HepG2 (cell line): Measurements from ENCODE around the gene RBCK1. TPM values are rescaled to one million over a fixed set of nuclear protein-coding genes. Genes with fewer than 3 reads are reported as not detected.
A peak's percentile ranks its signal among the peaks of the same experiment; 100 is the strongest.

Experiments
- CAMTA2 ChIP-seq: sonication (generic); formaldehyde crosslinking; IDR thresholded peaks from 2 replicates; pipeline ENCODE4 v1.4.0; 2020; ENCODE audit warnings: mild to moderate bottlenecking, missing genetic modification reagents, borderline replicate concordance
- ELF4 ChIP-seq: sonication (generic); formaldehyde crosslinking; IDR thresholded peaks from 2 replicates; pipeline ENCODE4 v1.5.0; 2020; ENCODE audit warnings: missing genetic modification reagents, mild to moderate bottlenecking, moderate library complexity, borderline replicate concordance
- FOSL2 ChIP-seq: sonication (generic); formaldehyde crosslinking; IDR thresholded peaks from 2 replicates; pipeline ENCODE4 v1.4.0; 2020; ENCODE audit warnings: missing genetic modification reagents
- GATAD1 ChIP-seq: IDR thresholded peaks from 2 replicates; pipeline ENCODE4 v1.6.1; 2016; ENCODE audit warnings: missing genetic modification reagents, missing compliant biosample characterization
- HMG20A ChIP-seq: IDR thresholded peaks from 2 replicates; pipeline ENCODE4 v1.6.1; 2016; ENCODE audit warnings: borderline replicate concordance
- KDM4B ChIP-seq: sonication (generic); formaldehyde crosslinking; IDR thresholded peaks from 2 replicates; pipeline ENCODE4 v1.4.0; 2020; ENCODE audit warnings: missing genetic modification reagents
- KDM5A ChIP-seq: fragments of 200-600 bp; sonication (generic); IDR thresholded peaks from 2 replicates; pipeline ENCODE4 v1.7.0; 2018; ENCODE audit warnings: antibody characterized with exemption, mild to moderate bottlenecking, low read length, borderline replicate concordance
- MZF1 ChIP-seq: sonication (generic); formaldehyde crosslinking; IDR thresholded peaks from 2 replicates; pipeline ENCODE4 v1.8.1; 2023; ENCODE audit warnings: mild to moderate bottlenecking, missing genetic modification reagents, borderline replicate concordance
- NCOR1 ChIP-seq: fragments of 200-600 bp; sonication (generic); IDR thresholded peaks from 2 replicates; pipeline ENCODE4 v1.7.0; 2017; ENCODE audit warnings: antibody characterized with exemption, low read length, borderline replicate concordance
- NR2C2 ChIP-seq: sonication (generic); formaldehyde crosslinking; IDR thresholded peaks from 2 replicates; pipeline ENCODE4 v1.4.0; 2020; ENCODE audit warnings: missing genetic modification reagents, mild to moderate bottlenecking, moderate library complexity, borderline replicate concordance
- NR3C1 ChIP-seq: sonication (generic); formaldehyde crosslinking; IDR thresholded peaks from 2 replicates; pipeline ENCODE4 v1.4.0; 2020; ENCODE audit warnings: missing genetic modification reagents
- PAXIP1 ChIP-seq: sonication (generic); formaldehyde crosslinking; conservative IDR thresholded peaks from 2 replicates; pipeline ENCODE4 v1.4.0; 2020; ENCODE audit warnings: mild to moderate bottlenecking, missing genetic modification reagents, moderate library complexity
- PCBP2 ChIP-seq: fragments of 200-400 bp; formaldehyde crosslinking; optimal IDR thresholded peaks from 2 replicates; pipeline ENCODE3; 2018; ENCODE audit warnings: low read length, low read depth; ENCODE audit not compliant: poor library complexity, severe bottlenecking
- RARA ChIP-seq: IDR thresholded peaks from 2 replicates; pipeline ENCODE4 v1.6.1; 2016; ENCODE audit warnings: missing genetic modification reagents, missing compliant biosample characterization
- SALL1 ChIP-seq: sonication (generic); formaldehyde crosslinking; IDR thresholded peaks from 2 replicates; pipeline ENCODE4 v1.8.0; 2022; ENCODE audit warnings: mild to moderate bottlenecking, missing genetic modification reagents
- SOX6 ChIP-seq, 2 experiments: fragments of 450-650 bp in 1 of 2; sonication (generic) in 1 of 2; formaldehyde crosslinking in 1 of 2; IDR thresholded peaks; 2 replicates each; pipeline versions ENCODE4 v1.4.0 to v1.6.1; 2017 to 2020; ENCODE audit warnings: antibody characterized with exemption in 1 of 2, mild to moderate bottlenecking in 1 of 2, missing genetic modification reagents in 1 of 2
- TGIF2 ChIP-seq: IDR thresholded peaks from 2 replicates; pipeline ENCODE4 v1.6.1; 2016; ENCODE audit warnings: control low read depth, missing compliant biosample characterization
- U2AF2 ChIP-seq: fragments of 200-400 bp; formaldehyde crosslinking; IDR thresholded peaks from 2 replicates; pipeline ENCODE4 v1.6.1; 2017; ENCODE audit warnings: low read depth, mild to moderate bottlenecking, low read length
- ZC3H13 ChIP-seq: sonication (generic); formaldehyde crosslinking; IDR thresholded peaks from 2 replicates; pipeline ENCODE4 v1.8.1; 2023; ENCODE audit warnings: mild to moderate bottlenecking, missing genetic modification reagents, moderate library complexity
- ZC3H4 ChIP-seq: sonication (generic); formaldehyde crosslinking; IDR thresholded peaks from 2 replicates; pipeline ENCODE4 v1.4.0; 2020; ENCODE audit warnings: missing genetic modification reagents, borderline replicate concordance
- ZNF207 ChIP-seq: fragments of 450-650 bp; IDR thresholded peaks from 2 replicates; pipeline ENCODE4 v1.6.1; 2016; ENCODE audit warnings: antibody characterized with exemption, borderline replicate concordance
- ZNF230 ChIP-seq: sonication (generic); formaldehyde crosslinking; IDR thresholded peaks from 2 replicates; pipeline ENCODE4 v1.4.0; 2020; ENCODE audit warnings: mild to moderate bottlenecking, missing genetic modification reagents
- ZNF251 ChIP-seq: sonication (generic); formaldehyde crosslinking; IDR thresholded peaks from 2 replicates; pipeline ENCODE4 v1.9.0; 2021; ENCODE audit warnings: mild to moderate bottlenecking, missing genetic modification reagents
- ZNF274 ChIP-seq: sonication (generic); formaldehyde crosslinking; IDR thresholded peaks from 2 replicates; pipeline ENCODE4 v1.5.1; 2020; ENCODE audit warnings: mild to moderate bottlenecking, missing genetic modification reagents
- ZNF577 ChIP-seq: sonication (generic); formaldehyde crosslinking; IDR thresholded peaks from 2 replicates; pipeline ENCODE4 v1.4.0; 2020; ENCODE audit warnings: mild to moderate bottlenecking, low read depth, missing genetic modification reagents, borderline replicate concordance
- ZNF678 ChIP-seq: sonication (generic); formaldehyde crosslinking; IDR thresholded peaks from 2 replicates; pipeline ENCODE4 v1.4.0; 2020; ENCODE audit warnings: mild to moderate bottlenecking, missing genetic modification reagents
- ZNF770 ChIP-seq: sonication (generic); formaldehyde crosslinking; IDR thresholded peaks from 2 replicates; pipeline ENCODE4 v1.5.0; 2020; ENCODE audit warnings: mild to moderate bottlenecking, missing genetic modification reagents
- ZSCAN31 ChIP-seq: sonication (generic); formaldehyde crosslinking; IDR thresholded peaks from 2 replicates; pipeline ENCODE4 v1.5.0; 2020; ENCODE audit warnings: low read depth, mild to moderate bottlenecking, missing genetic modification reagents
- polyA plus RNA-seq, 8 experiments: library from polyadenylated mRNA; depleted of rRNA in 3 of 8; stranded (reverse) in 7 of 8; unstranded in 1 of 8; fragments of >200 nt; fragmentation: Illumina TruSeq in 4 of 8; extraction: Trizol in 4 of 8; gene quantifications; 2 replicates each; pipeline versions ENCODE4 v1.2.1 to v1.2.3, GENCODE V29; 2011 to 2016; ENCODE audit warnings: low read depth in 4 of 8, missing spikeins in 1 of 8, mixed read lengths in 1 of 8; ENCODE audit not compliant: insufficient read depth in 1 of 8
- total RNA-seq, 5 experiments: library from RNA; depleted of rRNA; stranded (reverse); fragments of >200 nt; fragmentation: Illumina TruSeq; extraction: Trizol; gene quantifications; 2 replicates each; pipeline ENCODE4 v1.2.3, GENCODE V29; 2016; ENCODE audit warnings: low read depth in 1 of 5

Gene RBCK1
- total and polyA plus RNA-seq, 2 of the 13 experiments (the other 11 are each of a cell fraction or from before 2014, with no cell fraction given) = 149 to 215 TPM

- TF ChIP-seq PCBP2 = no peak
- no peak for TF ChIP-seq SOX6 (IDR thresholded peaks at IDR 0.05)
- TF ChIP-seq SOX6 (CRISPR knock-in tag; IDR thresholded peaks at IDR 0.05) = peak; percentile 25; the same call in 1 of the 2 replicates
- TF ChIP-seq RARA = no peak
- no peak for TF ChIP-seq KDM4B (CRISPR knock-in tag)
- TF ChIP-seq SALL1 (CRISPR knock-in tag) = 0 out of 2 replicates have a peak, but pooled peaks have one; percentile 19
- no peak for TF ChIP-seq KDM5A
- TF ChIP-seq HMG20A (CRISPR knock-in tag) = no peak
- no peak for TF ChIP-seq ZNF230
- no peak for TF ChIP-seq NCOR1
- no peak for TF ChIP-seq ZC3H4 (CRISPR knock-in tag)
- no peak for TF ChIP-seq ZNF678 (CRISPR knock-in tag)
- 0 out of 2 replicates have a peak, but pooled peaks have one; percentile 3 for TF ChIP-seq NR2C2 (CRISPR knock-in tag)
- TF ChIP-seq ELF4 (CRISPR knock-in tag) = no peak
- TF ChIP-seq TGIF2 (CRISPR knock-in tag) = no peak
- TF ChIP-seq ZNF577 (CRISPR knock-in tag) = no peak
- no peak for TF ChIP-seq U2AF2
- 0 out of 2 replicates have a peak, but pooled peaks have one; percentile 9 for TF ChIP-seq FOSL2 (CRISPR knock-in tag)
- no peak for TF ChIP-seq CAMTA2 (CRISPR knock-in tag)
- no peak for TF ChIP-seq ZNF770
- no peak for TF ChIP-seq NR3C1 (CRISPR knock-in tag)
- TF ChIP-seq MZF1 (CRISPR knock-in tag) = no peak
- TF ChIP-seq ZNF251 (CRISPR knock-in tag) = no peak
- no peak for TF ChIP-seq ZC3H13 (CRISPR knock-in tag)
- TF ChIP-seq ZSCAN31 = no peak
- no peak for TF ChIP-seq GATAD1
- no peak for TF ChIP-seq ZNF207
- no peak for TF ChIP-seq ZNF274 (CRISPR knock-in tag)
- no peak for TF ChIP-seq PAXIP1 (CRISPR knock-in tag)
- TF ChIP-seq, all 625 proteins: peak for 19
Measured at GRCh38 chr20:415820-416322, 7.8 kb downstream of the RBCK1 start (continued).
